Activated naive CD4-positive, alpha-beta T cell treated with anti-CD3 and anti-CD28 coated beads for 36 hours (primary cell): Measurements from ENCODE around the gene CDO1. TPM values are rescaled to one million over a fixed set of nuclear protein-coding genes. Genes with fewer than 3 reads are reported as not detected.

Experiments used
- CTCF ChIA-PET: fragments of 350-600 bp; sonication (Branson Sonifier 250); formaldehyde crosslinking; loops from one replicate; lab custom pipeline; 2021; ENCODE audit warnings: antibody characterized with exemption; lab: Charles Lee
- DNase-seq: peaks from one replicate; pipeline ENCODE4 v3.0.0-alpha.2; 2020
- H3K27ac Mint-ChIP-seq: one replicate; pipeline ENCODE4 v1.8.0; 2021; ENCODE audit warnings: mild to moderate bottlenecking, mixed read lengths
- H3K27me3 Mint-ChIP-seq: one replicate; pipeline ENCODE4 v1.8.0; 2021; ENCODE audit warnings: low read depth, mixed read lengths
- H3K36me3 Mint-ChIP-seq: one replicate; pipeline ENCODE4 v1.8.0; 2021; ENCODE audit warnings: low read depth, mixed read lengths
- H3K4me1 Mint-ChIP-seq: one replicate; pipeline ENCODE4 v1.8.0; 2021; ENCODE audit warnings: low read depth, mixed read lengths
- H3K4me3 Mint-ChIP-seq: one replicate; pipeline ENCODE4 v1.8.0; 2021; ENCODE audit warnings: mild to moderate bottlenecking, moderate library complexity, mixed read lengths
- H3K9me3 Mint-ChIP-seq: one replicate; pipeline ENCODE4 v1.8.0; 2021; ENCODE audit warnings: mixed read lengths
- intact Hi-C: fragments of 100-400 bp; cut with micrococcal nuclease; formaldehyde crosslinking; loops from one replicate; pipeline ENCODE4 v1.15.1; 2023
- total RNA-seq, 2 experiments: library from RNA; stranded (reverse); gene quantifications; one replicate each; pipeline ENCODE4 v1.2.3, GENCODE V29; 2021

CDO1 gene
- total RNA-seq, 2 experiments from 2014 or later, result 0.57 to 0.67 TPM

- CTCF ChIA-PET, result interaction anchor here (0.7 kb wide), 1 partner anchor 680 kb away, joined by 4 read pairs; no protein-coding TSS in a partner anchor
- DNase-seq, result no peak
- H3K27me3 Mint-ChIP-seq, result peaks cover 14% of the 10 kb centered on the region
- no peak overlapping the region for H3K4me3 Mint-ChIP-seq
- peaks cover 10% of the 10 kb centered on the region for H3K4me1 Mint-ChIP-seq
- no peak overlapping the region for H3K27ac Mint-ChIP-seq
- intact Hi-C loops, result no loop called here
- H3K36me3 Mint-ChIP-seq, result no peaks in the 10 kb centered on the region
- H3K9me3 Mint-ChIP-seq, result no peaks in the 10 kb centered on the region
Observed at GRCh38 chr5:115807654-115808052, 8.8 kb downstream of the CDO1 start.

- Mint-ChIP-seq H3K4me3 (no peak overlapping the region), H3K27me3 (peaks cover 14% of the 10 kb centered on the region), H3K27ac (no peak overlapping the region), H3K36me3 (no peaks in the 10 kb centered on the region), H3K4me1 (peaks cover 10% of the 10 kb centered on the region), H3K9me3 (no peaks in the 10 kb centered on the region)
- CTCF ChIA-PET, result interaction anchor here (1.2 kb wide), 1 partner anchor 21 kb away, joined by 4 read pairs; no protein-coding TSS in a partner anchor
- no peak for DNase-seq
- intact Hi-C loops, result no loop called here
Observed at GRCh38 chr5:115806986-115807653, 9.3 kb downstream of the CDO1 start.

GRCh38 chr5:115801984-115802383 lies 14.5 kb downstream of the CDO1 start:
- CTCF ChIA-PET, result no interaction called here
- H3K27ac Mint-ChIP-seq, result no peak overlapping the region
- H3K9me3 Mint-ChIP-seq, result no peaks in the 10 kb centered on the region
- H3K4me1 Mint-ChIP-seq, result peaks cover 3% of the 10 kb centered on the region
- no peaks in the 10 kb centered on the region for H3K36me3 Mint-ChIP-seq
- H3K27me3 Mint-ChIP-seq, result peaks cover 3% of the 10 kb centered on the region
- intact Hi-C loops, result no loop called here
- no peak for DNase-seq
- no peak overlapping the region for H3K4me3 Mint-ChIP-seq

- Mint-ChIP-seq H3K27me3 (peaks cover 6% of the 10 kb centered on the region), H3K27ac (no peak overlapping the region), H3K9me3 (no peaks in the 10 kb centered on the region), H3K4me1 (no peaks in the 10 kb centered on the region), H3K4me3 (no peak overlapping the region), H3K36me3 (no peaks in the 10 kb centered on the region)
- CTCF ChIA-PET, result no interaction called here
- DNase-seq, result no peak
- intact Hi-C loops, result no loop called here
Observed at GRCh38 chr5:115801152-115801551, 15.3 kb downstream of the CDO1 start.

DNA sequence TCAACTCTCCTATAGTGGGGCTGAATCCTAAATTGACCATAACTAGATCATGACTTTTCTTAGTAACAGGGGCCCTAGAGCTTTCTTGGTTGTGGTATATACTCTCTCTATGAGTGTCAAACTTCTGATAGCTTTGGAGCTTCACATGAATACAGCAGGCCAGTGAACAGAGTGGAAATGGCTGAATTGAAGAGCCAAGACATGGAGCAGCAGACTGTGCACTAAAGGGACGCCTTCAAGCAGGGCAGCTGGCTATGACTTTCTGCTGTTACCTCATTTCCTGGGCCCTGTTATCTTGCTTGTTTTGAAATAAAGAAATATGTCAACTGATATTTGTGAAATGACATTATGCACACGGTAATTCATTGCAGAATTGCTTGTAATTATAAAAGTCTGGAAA lies 16.4 kb downstream of the CDO1 start:
- Mint-ChIP-seq H3K9me3 (no peaks in the 10 kb centered on the region), H3K27me3 (peaks cover 6% of the 10 kb centered on the region), H3K4me1 (no peaks in the 10 kb centered on the region), H3K27ac (no peak overlapping the region), H3K4me3 (no peak overlapping the region), H3K36me3 (no peaks in the 10 kb centered on the region)
- intact Hi-C loops, result no loop called here
- CTCF ChIA-PET, result no interaction called here
- no peak for DNase-seq

DNA sequence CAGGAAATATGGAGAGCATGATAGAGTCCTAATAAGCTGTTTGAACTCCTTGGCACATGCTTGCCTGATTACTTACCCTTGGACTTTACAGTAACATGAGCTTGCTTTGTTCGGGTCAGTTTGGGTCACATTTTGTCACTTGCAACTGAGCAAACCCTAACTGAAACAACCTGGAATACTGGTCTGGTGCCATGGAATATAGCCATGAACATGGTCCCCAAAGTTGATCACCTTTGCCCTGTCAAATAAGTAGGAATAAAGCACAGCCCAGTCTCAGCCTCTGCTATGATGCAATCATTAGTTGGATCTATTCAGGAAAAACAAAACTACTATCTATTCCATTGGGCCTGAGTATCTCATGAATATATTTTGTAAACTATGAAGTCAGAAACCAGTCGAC lies 18.2 kb downstream of the CDO1 start:
- Mint-ChIP-seq H3K27me3 (peaks cover 10% of the 10 kb centered on the region), H3K4me3 (no peak overlapping the region), H3K27ac (no peak overlapping the region), H3K9me3 (no peaks in the 10 kb centered on the region), H3K36me3 (no peaks in the 10 kb centered on the region), H3K4me1 (no peaks in the 10 kb centered on the region)
- DNase-seq, result no peak
- CTCF ChIA-PET, result interaction anchor here (0.6 kb wide), 1 partner anchor 584 kb away, joined by 4 read pairs; no protein-coding TSS in a partner anchor
- intact Hi-C loops, result no loop called here

DNA sequence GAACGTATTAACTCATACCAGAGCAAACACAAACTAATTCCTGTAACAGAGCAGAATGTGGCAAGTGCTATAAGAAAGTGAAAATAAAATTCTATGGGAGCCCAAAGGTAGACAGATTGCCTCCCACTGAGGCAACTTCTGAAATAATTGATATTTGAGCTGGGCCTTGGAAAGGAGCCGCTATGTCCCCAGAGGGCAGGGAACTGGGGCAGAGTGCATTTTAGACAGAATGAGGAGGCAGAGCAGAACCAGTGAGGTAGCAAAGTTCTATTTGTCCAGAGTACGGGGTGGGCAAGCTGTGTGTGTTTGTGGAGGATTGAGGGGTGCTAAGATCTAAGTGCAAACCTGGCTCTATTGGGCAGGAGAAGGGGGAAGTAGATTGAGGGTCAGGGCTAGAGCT lies 19.8 kb downstream of the CDO1 start:
- Mint-ChIP-seq H3K36me3 (no peaks in the 10 kb centered on the region), H3K27ac (no peak overlapping the region), H3K27me3 (peaks cover 16% of the 10 kb centered on the region), H3K4me3 (no peak overlapping the region), H3K4me1 (no peaks in the 10 kb centered on the region), H3K9me3 (no peaks in the 10 kb centered on the region)
- DNase-seq, result no peak
- intact Hi-C loops, result no loop called here
- CTCF ChIA-PET, result interaction anchor here (0.6 to 1.0 kb wide), 2 partner anchors 9 to 24 kb away, joined by 3 read pairs; no protein-coding TSS in a partner anchor

GRCh38 chr5:115795700-115796099 lies 20.8 kb downstream of the CDO1 start:
- no peak for DNase-seq
- intact Hi-C loops, result no loop called here
- no peak overlapping the region for H3K27ac Mint-ChIP-seq
- H3K27me3 Mint-ChIP-seq, result peaks cover 20% of the 10 kb centered on the region
- H3K4me3 Mint-ChIP-seq, result no peak overlapping the region
- CTCF ChIA-PET, result interaction anchor here (1.0 kb wide), 1 partner anchor 23 kb away, joined by 3 read pairs; no protein-coding TSS in a partner anchor
- H3K9me3 Mint-ChIP-seq, result no peaks in the 10 kb centered on the region
- no peaks in the 10 kb centered on the region for H3K4me1 Mint-ChIP-seq
- H3K36me3 Mint-ChIP-seq, result no peaks in the 10 kb centered on the region

DNA sequence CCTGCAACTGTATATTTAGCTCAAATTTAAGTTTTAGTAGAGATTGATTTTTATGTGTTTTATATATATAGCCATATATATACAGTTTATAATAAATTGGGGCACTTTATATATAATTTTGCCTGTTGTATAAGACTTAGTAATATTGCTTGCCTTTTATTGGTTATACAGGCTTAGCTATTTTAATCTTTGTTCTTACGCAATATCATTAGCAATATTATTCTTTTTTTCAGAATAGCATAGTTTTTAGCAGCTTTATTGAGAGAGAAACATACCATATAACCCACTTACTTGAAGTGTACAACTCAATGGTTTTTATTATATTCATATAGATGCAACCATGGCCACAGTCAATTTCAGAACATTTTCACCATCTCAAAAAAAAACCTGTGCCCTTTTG lies 28.0 kb downstream of the CDO1 start:
- H3K27me3 Mint-ChIP-seq, result peaks cover 53% of the 10 kb centered on the region
- no peak for DNase-seq
- intact Hi-C loops, result no loop called here
- no peak overlapping the region for H3K27ac Mint-ChIP-seq
- CTCF ChIA-PET, result no interaction called here
- no peaks in the 10 kb centered on the region for H3K9me3 Mint-ChIP-seq
- no peak overlapping the region for H3K4me3 Mint-ChIP-seq
- no peaks in the 10 kb centered on the region for H3K36me3 Mint-ChIP-seq
- no peaks in the 10 kb centered on the region for H3K4me1 Mint-ChIP-seq

DNA sequence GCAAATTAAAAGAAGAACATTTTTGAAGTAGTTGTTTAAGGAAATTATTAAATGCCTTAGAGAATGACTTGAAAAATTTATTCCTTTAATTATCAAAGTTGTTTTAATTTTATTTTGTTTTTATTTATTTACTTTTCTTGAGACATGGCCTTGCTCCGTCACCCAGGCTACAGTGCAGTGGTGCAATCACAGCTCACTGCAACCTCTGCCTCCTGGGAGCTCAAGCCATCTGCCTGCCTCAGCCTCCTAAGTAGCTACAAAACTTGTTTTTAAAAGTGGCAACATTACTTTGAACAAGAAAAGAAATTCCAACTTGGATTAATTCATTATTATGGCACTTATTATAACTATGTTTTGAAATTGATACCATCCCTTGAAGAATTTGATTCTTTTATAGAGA lies 29.0 kb downstream of the CDO1 start:
- no peak for DNase-seq
- intact Hi-C loops, result no loop called here
- H3K4me3 Mint-ChIP-seq, result no peak overlapping the region
- H3K27me3 Mint-ChIP-seq, result peaks cover 46% of the 10 kb centered on the region
- H3K27ac Mint-ChIP-seq, result no peak overlapping the region
- no peaks in the 10 kb centered on the region for H3K36me3 Mint-ChIP-seq
- H3K9me3 Mint-ChIP-seq, result no peaks in the 10 kb centered on the region
- CTCF ChIA-PET, result interaction anchor here (0.6 to 0.7 kb wide), 2 partner anchors 9 to 153 kb away, joined by 3 read pairs; no protein-coding TSS in a partner anchor
- no peaks in the 10 kb centered on the region for H3K4me1 Mint-ChIP-seq

- Mint-ChIP-seq H3K36me3 (no peaks in the 10 kb centered on the region), H3K9me3 (no peaks in the 10 kb centered on the region), H3K4me1 (no peaks in the 10 kb centered on the region), H3K4me3 (no peak overlapping the region), H3K27me3 (peaks cover 48% of the 10 kb centered on the region), H3K27ac (no peak overlapping the region)
- CTCF ChIA-PET, result interaction anchor here (0.6 kb wide), 1 partner anchor 93 kb away, joined by 3 read pairs; no protein-coding TSS in a partner anchor
- intact Hi-C loops, result no loop called here
- DNase-seq, result no peak
Observed at GRCh38 chr5:115785381-115786065, 30.9 kb downstream of the CDO1 start.

DNA sequence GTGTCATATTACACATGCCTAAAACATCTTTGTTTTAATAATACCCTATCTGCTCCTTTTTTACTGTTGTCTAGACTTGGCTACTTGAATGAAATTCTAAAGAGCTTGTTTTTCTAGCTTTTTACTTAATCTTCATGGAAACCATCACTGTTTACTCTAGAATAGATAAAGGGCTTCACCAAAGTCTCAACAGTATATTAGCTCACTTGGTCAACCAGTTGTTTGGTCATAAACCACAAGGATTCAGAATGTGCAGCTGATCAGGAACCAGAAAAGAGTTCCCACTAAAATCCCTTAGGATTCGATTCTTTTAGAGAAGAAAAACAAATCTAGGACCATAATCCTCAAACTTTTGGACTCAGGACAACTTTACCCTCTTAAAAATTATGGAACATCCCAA lies 38.0 kb downstream of the CDO1 start:
- peaks cover 21% of the 10 kb centered on the region for H3K27me3 Mint-ChIP-seq
- H3K4me3 Mint-ChIP-seq, result no peak overlapping the region
- CTCF ChIA-PET, result interaction anchor here (0.6 kb wide), 1 partner anchor 9 kb away, joined by 3 read pairs; no protein-coding TSS in a partner anchor
- H3K27ac Mint-ChIP-seq, result no peak overlapping the region
- no peak for DNase-seq
- intact Hi-C loops, result no loop called here
- H3K9me3 Mint-ChIP-seq, result no peaks in the 10 kb centered on the region
- no peaks in the 10 kb centered on the region for H3K36me3 Mint-ChIP-seq
- no peaks in the 10 kb centered on the region for H3K4me1 Mint-ChIP-seq
